GM19328 (cell line): Measurements from ENCODE around the gene CGB7.
"Not testable (repeated sequence)": the region's sequence is repeated elsewhere in the genome, so short reads cannot be mapped to it uniquely, and the experiment has no call there.

Source experiments
- ATAC-seq: cut with Tn5 transposase; IDR thresholded peaks from one replicate; pipeline ENCODE4 v1.9.1; 2021; ENCODE audit warnings: mild to moderate bottlenecking, moderate library complexity; ENCODE audit not compliant: unreplicated experiment

Gene CGB7

DNA sequence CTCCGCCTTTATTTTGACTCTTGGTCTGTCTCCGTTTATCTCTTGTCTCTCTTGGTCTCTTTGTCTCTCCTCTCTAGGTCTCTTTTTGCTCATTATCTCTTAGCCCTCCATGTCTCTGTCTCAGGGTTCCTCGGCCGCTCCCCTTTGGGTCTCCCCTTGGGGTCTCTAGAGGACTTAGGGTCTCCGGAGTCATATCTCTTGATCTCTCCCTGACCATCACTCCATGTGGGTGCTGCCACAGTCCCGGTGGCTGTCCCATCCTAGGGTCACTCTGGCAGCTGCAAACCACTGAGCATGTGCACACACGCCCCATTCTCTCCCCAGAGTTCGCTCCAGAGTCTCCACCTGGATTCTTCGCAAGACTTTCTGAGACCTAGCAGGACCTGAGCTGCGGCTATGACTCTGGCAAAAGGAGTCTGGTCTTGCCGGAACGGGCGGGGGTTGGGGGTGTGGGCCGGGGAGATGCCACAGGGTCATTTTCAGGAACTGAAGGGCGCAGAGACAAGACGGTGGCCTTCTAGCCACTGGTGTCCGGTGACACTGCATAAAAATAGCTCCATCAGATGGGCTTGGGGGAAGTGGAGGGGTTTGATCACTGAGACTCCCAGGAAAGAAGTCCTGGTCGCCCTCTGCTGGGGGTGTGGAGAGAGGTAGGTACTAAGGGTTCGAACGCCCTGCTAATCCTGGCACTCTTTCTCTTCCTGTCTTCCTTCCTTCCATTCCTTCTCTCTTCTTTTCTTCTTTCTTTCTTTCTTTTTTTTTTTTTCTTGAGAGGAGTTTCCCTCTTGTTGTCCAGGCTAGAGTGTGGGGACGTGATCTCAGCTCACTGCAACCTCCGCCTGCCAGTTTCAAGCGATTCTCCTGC lies 16.2 kb upstream of the CGB7 start:
- no peak for ATAC-seq

- no peak for ATAC-seq
Observed at GRCh38 chr19:49071860-49072547, 14.5 kb upstream of the CGB7 start.

- no peak for ATAC-seq
Observed at GRCh38 chr19:49070416-49070815, 12.9 kb upstream of the CGB7 start.

DNA sequence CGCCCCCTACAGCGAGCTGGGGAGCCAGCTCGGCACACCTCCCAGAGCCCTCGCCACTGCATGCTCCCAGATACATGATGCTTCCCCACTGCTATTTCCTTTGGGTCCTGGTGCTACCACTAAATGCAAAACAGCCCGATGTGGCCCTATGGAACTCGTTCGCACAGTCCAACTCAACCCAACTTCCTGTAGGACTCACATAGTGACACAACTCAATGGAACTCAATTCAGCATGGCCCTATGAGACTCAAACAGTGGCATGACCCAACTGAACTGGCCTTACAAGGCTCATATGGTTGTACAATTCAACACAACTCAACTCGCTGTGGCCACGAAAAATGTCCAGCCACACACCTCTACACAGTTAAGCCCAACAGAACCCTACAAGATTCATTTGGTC lies 11.5 kb upstream of the CGB7 start:
- no peak for ATAC-seq

- no peak for ATAC-seq
Observed at GRCh38 chr19:49067554-49067953, 10.0 kb upstream of the CGB7 start.

DNA sequence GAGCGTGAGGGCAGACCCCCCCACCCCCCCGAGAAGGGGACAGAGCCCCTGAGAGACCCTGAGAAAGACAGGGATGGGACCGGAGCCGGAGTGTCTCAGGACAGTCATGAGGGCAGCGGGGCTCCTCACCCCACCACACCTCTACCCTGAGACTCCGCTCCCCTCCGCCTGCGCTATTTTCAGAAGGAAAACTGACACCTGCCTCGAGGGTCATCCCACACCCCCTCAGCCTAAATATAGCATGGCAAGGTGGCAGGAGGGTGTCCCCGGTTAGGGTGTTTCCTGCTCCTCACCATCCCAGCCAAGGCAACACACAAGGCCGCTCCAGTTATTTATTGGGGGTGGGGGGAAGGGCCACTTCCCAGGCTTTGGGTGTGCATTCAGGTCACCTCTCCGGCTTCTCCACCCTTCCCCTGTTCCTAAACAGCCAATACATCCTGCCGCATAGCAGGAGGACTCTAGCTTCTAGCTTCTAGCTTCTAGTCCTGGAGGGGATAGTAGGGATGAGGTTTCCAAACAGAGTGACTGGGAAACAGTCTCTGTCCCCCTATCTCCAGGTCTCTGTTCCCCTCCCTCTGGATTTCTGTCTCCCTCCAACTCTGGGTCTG lies 8.5 kb upstream of the CGB7 start:
- ATAC-seq, result no peak

- no peak for ATAC-seq
Observed at GRCh38 chr19:49064768-49065611, 7.4 kb upstream of the CGB7 start, which contains the start of gene NTF4. TSS of gene NTF4 (minus strand) at chr19:49064818. CDS start at chr19:49061997, 2,821 bp downstream.

DNA sequence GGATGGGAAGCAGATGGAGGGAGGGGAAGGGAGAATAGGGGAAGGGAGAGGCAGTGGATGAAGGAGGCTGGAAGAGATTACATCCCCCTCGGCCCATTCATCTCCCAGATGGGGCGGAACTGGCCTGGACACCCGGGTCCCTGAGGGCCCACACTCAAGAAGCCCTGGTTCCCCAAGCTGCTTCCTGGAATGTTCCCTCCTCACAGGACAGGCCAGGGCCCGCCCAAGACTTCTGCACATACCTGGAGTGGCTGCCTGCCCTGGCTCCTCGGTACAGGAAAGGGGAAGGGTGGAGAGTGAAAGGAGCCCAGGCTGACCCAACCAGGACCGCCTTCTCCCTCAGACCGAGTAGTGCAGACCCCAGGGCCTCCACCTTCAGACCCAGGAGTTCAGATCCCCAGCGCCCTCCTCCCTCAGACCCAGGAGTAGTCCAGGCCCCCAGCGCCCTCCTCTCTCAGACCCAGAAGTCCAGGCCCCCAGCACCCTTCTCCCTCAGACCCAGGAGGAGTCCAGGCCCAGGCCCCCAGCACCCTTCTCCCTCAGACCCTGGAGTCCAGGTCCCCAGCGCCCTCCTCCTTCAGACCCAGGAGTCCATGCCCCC lies 6.6 kb upstream of the CGB7 start:
- ATAC-seq, result no peak

DNA sequence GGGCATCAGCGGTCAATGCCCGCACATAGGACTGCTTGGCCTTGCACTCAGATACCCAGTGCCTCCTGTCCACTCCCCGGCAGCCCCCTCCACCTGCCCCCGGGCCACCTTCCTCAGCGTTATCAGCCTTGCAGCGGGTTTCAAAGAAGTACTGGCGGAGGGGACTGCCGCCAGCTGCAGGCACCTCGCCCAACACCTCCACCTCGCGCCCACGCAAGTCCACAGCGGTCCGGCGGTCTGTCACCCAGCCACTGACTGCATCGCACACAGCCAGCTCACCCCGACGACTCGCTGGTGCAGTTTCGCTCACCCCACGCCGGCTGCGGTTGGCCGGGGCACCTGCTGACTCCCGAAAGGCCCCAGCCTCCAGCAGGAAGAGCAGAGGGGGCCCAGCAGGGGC lies 3.9 kb upstream of the CGB7 start:
- ATAC-seq, result no peak

- no peak for ATAC-seq
Observed at GRCh38 chr19:49061000-49061399, 3.5 kb upstream of the CGB7 start.

- no peak for ATAC-seq
Observed at GRCh38 chr19:49059053-49059452, 1.5 kb upstream of the CGB7 start.

GRCh38 chr19:49058562-49058961 lies 1.0 kb upstream of the CGB7 start:
- ATAC-seq, result no peak

- ATAC-seq, result not testable (repeated sequence)
Observed at GRCh38 chr19:49056902-49057596, 500 bp downstream of the CGB7 start.

DNA sequence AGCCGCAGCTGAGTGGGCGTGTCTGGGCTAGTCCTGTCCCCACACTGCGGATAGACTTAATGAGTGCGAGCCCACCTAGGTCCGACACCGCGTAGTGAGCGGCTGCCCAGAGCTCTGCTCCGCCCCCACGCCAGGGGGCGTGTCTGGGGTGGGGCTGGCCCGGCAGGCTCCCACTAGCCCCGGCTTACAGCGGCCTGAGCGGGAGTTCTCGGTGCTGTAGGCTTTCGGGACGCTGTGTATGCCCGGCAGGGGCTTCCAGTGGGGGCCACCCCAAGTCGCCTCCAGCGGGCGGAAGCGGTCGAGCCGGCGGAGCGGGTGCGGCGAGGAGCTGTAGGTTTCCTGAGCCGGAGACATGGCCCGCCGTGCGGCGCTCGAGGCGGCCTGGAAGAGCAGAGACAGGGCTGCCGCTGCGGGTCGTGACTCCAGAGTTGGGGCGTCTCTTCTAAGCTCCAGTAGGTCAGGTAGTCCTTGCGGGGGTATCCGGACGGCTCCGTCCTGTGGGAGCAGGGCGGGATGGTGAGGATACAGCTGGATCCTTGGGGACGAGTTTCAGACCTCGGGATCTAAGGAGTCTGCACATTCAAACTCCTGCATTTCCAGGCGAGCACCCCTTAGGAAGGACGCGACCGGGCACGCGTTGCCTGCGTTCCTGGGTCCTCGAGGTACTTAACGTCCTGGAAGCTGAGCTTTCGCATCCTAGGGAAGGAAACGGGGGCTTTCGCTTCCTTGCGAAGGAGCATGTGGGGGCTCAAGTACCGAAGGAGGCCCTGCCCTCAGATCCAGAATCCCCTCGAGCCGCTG lies 1.2 kb downstream of the CGB7 start:
- no peak for ATAC-seq

- not testable (repeated sequence) for ATAC-seq
Observed at GRCh38 chr19:49050376-49051033, 7.0 kb downstream of the CGB7 start.

- not testable (repeated sequence) for ATAC-seq
Observed at GRCh38 chr19:49049834-49050233, 7.7 kb downstream of the CGB7 start.

GRCh38 chr19:49049011-49049410 lies 8.5 kb downstream of the CGB7 start, which contains the start of gene CGB8:
TSS of gene CGB8 (minus strand) at chr19:49049111. CDS start at chr19:49048739, 372 bp downstream.
- not testable (repeated sequence) for ATAC-seq

DNA sequence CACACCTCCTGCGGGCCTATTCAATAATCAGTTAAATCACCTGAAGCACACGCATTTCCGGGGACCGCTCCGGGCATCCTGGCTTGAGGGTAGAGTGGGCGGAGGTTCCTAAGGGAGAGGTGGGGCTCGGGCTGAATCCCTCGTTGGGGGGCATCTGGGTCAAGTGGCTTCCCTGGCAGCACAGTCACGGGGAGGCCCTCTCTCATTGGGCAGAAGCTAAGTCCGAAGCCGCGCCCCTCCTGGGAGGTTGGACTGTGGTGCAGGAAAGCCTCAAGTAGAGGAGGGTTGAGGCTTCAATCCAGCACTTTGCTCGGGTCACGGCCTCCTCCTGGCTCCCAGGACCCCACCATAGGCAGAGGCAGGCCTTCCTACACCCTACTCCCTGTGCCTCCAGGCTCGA lies 14.0 kb downstream of the CGB7 start, which contains the start of gene CGB5:
Gene CGB5, plus strand, starts transcription at position 301 of the 400 bp plus-strand sequence. CDS start 362 bp downstream, outside the sequence.
- ATAC-seq, result not testable (repeated sequence)
